OCI-LY1 (cell line): ENCODE measurements around the gene NAV3.

Source experiments
- CTCF ChIP-seq: fragments of 200-600 bp; sonication (generic), shearing (Covaris generic); IDR thresholded peaks from 2 replicates; pipeline ENCODE4 v1.5.1; 2017; ENCODE audit warnings: mild to moderate bottlenecking, antibody characterized with exemption, low read length, moderate library complexity, mixed read lengths
- EZH2 ChIP-seq: fragments of 200-600 bp; sonication (generic), shearing (Covaris generic); IDR thresholded peaks from 2 replicates; pipeline ENCODE4 v1.8.0; 2017; ENCODE audit warnings: borderline replicate concordance, mixed run types, mild to moderate bottlenecking, antibody characterized with exemption, low read length, moderate library complexity, mixed read lengths

DNA sequence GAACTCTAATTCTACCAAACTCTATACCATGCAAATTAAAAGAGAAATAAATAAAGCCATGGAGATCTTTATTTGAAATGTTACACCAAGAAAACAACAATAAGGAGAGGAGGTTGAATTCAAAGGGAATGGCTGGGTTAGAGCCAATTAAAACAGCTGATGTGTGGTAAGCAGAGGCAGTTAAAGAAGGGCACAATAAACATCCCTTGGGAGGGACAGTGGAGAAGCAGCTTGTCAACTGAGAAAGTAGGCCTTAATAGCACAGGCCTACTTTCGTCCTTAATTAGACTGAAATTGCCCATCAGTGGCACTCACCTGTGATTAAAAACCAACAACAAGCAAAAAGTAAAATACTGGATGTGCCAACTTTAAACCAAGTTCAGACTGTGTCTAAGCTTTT lies 16.3 kb upstream of the NAV3 start:
- TF ChIP-seq CTCF (no peak), EZH2 (no peak)
